SK-N-SH treated with all-trans-retinoic acid at 6 μM for 48 hours (cell line): Measurements from ENCODE around the gene CH25H.

ENCODE experiments used
- ARNTL ChIP-seq: fragments of 450-650 bp; formaldehyde crosslinking; IDR thresholded peaks from 2 replicates; pipeline ENCODE4 v1.5.0; 2020; ENCODE audit warnings: low read depth, mild to moderate bottlenecking, moderate library complexity, borderline replicate concordance
- CREB5 ChIP-seq: fragments of 250-450 bp; sonication (Bioruptor Pico); IDR thresholded peaks from 2 replicates; pipeline ENCODE4 v1.5.1; 2020; ENCODE audit warnings: low read depth, mild to moderate bottlenecking, moderate library complexity
- CSRNP3 ChIP-seq: fragments of 250-450 bp; sonication (Bioruptor Pico); IDR thresholded peaks from 2 replicates; pipeline ENCODE4 v1.5.1; 2021; ENCODE audit warnings: mild to moderate bottlenecking, moderate library complexity
- ESRRG ChIP-seq: fragments of 250-450 bp; sonication (Bioruptor Pico); IDR thresholded peaks from 2 replicates; pipeline ENCODE4 v1.6.1; 2021; ENCODE audit warnings: mild to moderate bottlenecking
- PATZ1 ChIP-seq: fragments of 250-450 bp; sonication (Bioruptor Pico); IDR thresholded peaks from 2 replicates; pipeline ENCODE4 v1.8.0; 2020; ENCODE audit warnings: mild to moderate bottlenecking, moderate library complexity, borderline replicate concordance
- TCF4 ChIP-seq: fragments of 250-450 bp; sonication (Bioruptor Pico); IDR thresholded peaks from 2 replicates; pipeline ENCODE4 v1.8.0; 2021; ENCODE audit warnings: mild to moderate bottlenecking, moderate library complexity, borderline replicate concordance
- TOX ChIP-seq: fragments of 250-450 bp; sonication (Bioruptor Pico); IDR thresholded peaks from 2 replicates; pipeline ENCODE4 v1.8.0; 2021; ENCODE audit warnings: mild to moderate bottlenecking, moderate library complexity, borderline replicate concordance
- TSHZ2 ChIP-seq: fragments of 250-450 bp; sonication (Bioruptor Pico); IDR thresholded peaks from 2 replicates; pipeline ENCODE4 v1.5.0; 2020; ENCODE audit warnings: mild to moderate bottlenecking, moderate library complexity
- ZC3H10 ChIP-seq: fragments of 250-450 bp; sonication (Bioruptor Pico); IDR thresholded peaks from 2 replicates; pipeline ENCODE4 v1.5.1; 2021; ENCODE audit warnings: mild to moderate bottlenecking, moderate library complexity
- ZNF565 ChIP-seq: fragments of 450-650 bp; formaldehyde crosslinking; conservative IDR thresholded peaks from 2 replicates; pipeline ENCODE4 v1.5.0; 2020; ENCODE audit warnings: low read depth, mild to moderate bottlenecking, moderate library complexity

GRCh38 chr10:89233033-89233432 lies 25.9 kb upstream of the CH25H start:
- TF ChIP-seq ZNF565 (CRISPR knock-in tag): no peak
- TF ChIP-seq CREB5: no peak
- no peak for TF ChIP-seq ESRRG
- TF ChIP-seq PATZ1 (CRISPR knock-in tag): no peak
- no peak for TF ChIP-seq TOX
- no peak for TF ChIP-seq CSRNP3
- TF ChIP-seq TCF4 (CRISPR knock-in tag): no peak
- no peak for TF ChIP-seq ARNTL (CRISPR knock-in tag)
- TF ChIP-seq ZC3H10: no peak
- no peak for TF ChIP-seq TSHZ2 (CRISPR knock-in tag)
